Raji (cell line): ENCODE measurements around the gene F7.

Experiments
- POLR2A ChIP-seq: IDR thresholded peaks from 2 replicates; pipeline ENCODE4 v1.6.1; 2011; ENCODE audit warnings: low read depth, low read length, control low read depth; ENCODE audit not compliant: insufficient read depth

F7 gene

DNA sequence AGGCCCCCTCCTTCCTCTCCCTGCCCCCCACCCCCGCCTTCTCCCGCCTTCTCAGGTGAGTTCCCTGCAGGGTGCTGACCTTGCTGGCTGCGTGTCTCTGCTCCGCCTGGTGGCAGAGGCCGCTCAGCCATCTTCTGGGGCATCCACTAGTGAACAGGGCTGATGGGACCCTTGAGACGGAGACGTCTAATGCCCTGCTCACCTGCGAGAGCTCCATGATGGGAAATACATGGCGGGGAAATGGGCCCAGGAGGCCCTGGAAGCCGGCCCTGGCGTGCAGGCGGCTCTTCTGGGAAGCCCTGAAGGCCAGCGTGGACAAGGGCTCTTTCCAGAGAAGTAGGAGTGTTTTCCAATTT, 15.2 kb upstream of the F7 start:
- TF ChIP-seq POLR2A, result no peak

DNA sequence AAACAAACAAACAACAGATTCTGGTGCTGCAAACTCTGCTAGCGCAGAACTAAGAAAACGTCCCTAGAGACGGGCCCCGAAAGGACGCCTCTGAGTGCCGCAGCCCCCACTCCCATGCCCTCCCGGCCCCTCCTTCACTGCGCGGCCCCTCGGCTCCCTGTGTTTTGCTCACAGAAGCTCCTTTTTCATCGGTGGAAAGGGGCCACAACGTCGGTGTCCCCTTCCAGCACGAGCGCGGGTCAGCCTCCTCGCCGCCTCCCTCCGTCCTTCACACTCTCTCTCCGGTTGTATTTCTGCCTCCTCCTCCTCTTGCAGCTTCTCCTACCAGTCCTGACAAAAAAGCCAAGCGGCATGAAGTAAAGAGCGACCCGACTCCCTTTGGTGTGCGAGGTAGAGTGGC, 14.8 kb upstream of the F7 start:
- no peak for TF ChIP-seq POLR2A

DNA sequence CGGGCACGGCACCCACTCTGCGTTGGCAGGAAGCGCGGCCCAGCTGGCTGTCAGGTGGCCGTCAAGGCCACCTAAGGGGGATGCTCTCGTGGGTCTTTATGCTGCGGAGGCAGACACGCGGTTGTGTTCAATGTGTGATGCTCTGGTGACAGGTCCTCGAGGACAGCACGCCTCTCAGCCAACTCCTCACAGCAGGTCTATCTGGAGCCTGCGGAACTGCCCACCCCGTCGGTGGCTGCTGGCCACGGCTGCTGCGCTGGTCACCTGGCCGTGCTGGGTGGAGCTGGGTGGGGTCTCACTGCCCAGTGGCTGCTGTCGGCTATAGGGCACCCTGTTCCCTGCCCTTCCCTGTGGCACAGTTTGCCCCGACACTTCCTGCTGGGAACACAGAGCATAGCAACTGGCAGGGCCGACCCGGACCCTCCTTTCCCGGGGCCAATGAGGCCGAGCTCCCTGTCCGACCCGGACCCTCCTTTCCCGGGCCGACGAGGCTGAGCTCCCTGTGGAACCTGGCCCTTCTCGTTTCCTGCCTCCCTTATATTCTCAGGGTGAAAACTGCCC, 14.3 kb upstream of the F7 start:
- no peak for TF ChIP-seq POLR2A

DNA sequence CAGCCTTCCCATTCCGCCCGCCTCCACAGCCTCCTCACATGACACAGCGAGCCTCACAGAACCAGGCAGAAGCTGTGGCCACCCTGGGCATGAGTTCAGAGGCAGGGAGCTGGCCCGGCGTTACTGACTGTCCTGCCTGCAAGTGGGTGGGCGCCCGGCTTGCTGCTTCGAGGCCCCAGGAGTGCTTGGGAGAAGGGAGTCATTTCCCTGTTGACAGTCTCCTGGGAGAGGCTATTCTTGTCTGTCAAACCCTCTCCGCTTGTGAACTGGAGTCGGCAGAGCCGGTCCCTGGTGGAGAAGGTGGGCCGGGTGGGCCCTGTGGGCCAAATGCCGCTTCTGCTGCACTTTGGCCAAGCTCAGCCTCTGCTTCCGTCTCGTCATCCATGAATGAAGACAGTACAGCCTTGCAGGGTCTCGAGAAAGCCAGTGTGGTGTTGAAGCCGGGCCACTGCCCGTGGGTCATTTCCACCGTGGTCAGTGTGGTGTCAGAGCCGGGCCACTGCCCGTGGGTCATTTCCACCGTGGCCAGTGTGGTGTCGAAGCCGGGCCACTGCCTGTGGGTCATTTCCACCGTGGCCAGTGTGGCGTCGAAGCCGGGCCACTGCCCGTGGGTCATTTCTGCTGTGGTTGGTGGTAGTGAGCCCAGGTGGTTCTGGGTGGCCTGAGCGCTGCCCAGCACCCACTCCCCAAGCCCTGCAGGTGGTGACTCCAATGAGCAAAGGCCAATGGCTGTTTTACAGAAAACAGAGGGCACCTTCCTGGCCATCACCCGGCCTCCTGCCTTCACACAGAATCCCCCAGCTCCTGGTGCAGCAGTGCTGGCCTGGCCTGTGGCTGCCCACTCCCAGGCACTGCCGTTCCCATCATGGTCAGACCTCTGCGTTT, 13.5 kb upstream of the F7 start:
- no peak for TF ChIP-seq POLR2A

DNA sequence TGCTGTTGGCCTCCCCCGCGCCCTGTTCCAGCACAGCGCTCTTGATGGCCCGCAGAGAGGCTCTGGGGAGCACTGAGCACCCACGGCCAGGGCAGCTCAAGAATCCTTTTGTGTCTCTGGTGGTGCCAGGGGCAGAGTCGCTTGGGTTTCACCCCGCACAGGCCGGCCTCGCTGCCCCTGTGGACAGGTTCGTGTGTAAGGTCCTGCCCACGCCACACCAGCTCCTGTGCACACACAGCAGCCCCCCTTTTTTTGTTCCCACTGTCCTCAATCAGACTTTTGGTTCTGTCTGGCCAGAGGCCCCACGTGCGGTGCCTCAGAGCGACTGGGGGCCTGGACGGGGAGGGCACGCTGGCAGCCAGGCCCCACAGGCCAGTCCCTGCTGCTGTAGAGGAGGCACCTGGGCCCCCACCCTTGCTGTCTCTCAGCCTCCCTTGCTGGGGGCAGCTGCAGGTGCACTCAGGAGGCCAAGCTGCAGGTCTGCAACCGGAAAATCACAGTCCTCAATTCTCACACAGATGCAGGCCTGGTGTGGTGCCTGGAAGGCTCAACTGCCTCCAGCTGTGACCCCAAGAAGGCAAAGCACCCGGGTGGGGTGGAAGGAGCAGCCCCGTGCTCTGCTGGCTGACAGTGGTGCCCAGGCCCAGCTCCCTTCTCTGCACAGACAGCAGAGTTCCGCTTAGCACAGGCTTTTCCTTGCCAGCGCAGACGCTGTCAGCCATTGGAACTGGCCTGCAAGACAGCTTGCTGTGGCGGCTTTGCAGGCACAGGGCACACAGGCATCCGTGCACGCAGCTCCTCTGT, 12.6 kb upstream of the F7 start:
- no peak for TF ChIP-seq POLR2A

DNA sequence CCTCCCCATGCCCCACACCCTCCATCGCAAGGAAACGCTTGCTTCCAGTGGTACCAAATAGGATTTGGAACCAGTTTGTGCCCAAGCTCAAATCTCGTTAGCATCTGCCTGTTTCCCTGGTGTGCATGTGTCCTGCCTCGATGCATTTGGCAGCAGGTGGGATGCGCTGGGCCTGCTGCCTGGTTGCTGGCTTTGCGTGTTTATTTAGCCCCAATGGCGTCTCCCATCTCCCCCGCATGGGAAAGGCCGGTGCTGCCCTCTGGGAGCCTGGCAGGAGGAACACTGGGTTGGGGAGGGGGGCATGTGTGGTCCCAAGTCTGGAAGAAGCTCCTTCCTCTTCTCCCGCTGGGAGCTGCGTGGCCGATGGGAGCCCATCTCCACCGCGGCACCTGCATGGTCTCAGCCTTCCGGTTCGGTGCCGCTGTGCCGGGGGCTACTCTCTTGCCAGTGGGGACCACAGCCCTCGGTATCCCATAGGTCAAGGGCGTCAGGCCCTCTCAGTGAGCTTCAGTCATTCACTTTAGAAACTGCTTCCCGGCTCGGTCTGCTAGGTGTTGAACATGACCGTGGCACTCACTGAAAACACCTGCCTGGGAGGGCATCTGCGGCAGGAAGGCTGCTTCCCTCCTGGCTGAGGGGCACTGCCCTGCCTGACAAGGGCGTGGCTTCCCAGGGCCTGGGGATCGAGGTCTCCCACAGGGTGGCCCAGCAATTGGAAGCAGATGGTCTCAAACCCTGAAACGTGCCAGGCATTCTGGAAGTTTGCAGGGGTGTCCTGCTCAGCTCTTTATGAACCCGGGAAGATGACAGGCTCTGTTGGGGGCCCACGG, 11.8 kb upstream of the F7 start:
- TF ChIP-seq POLR2A, result no peak

DNA sequence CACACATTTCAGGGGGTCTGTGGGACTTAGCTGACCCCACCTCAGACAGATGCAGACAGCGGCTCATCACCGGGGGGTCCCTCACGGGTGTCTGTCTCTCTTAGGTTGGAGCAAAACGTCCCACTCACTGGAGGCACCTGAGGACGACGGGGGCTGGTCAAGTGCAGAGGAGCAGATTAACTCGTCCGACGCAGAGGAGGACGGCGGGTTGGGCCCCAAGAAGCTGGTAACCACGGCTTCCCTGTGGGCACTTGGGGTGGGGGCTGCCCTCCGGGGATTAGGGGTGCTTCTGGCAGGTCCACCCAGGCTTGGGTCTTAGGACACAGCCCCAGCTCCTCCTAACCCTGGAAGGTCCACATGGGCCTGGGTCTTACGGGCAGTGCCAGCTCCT, 11.2 kb upstream of the F7 start:
- no peak for TF ChIP-seq POLR2A

DNA sequence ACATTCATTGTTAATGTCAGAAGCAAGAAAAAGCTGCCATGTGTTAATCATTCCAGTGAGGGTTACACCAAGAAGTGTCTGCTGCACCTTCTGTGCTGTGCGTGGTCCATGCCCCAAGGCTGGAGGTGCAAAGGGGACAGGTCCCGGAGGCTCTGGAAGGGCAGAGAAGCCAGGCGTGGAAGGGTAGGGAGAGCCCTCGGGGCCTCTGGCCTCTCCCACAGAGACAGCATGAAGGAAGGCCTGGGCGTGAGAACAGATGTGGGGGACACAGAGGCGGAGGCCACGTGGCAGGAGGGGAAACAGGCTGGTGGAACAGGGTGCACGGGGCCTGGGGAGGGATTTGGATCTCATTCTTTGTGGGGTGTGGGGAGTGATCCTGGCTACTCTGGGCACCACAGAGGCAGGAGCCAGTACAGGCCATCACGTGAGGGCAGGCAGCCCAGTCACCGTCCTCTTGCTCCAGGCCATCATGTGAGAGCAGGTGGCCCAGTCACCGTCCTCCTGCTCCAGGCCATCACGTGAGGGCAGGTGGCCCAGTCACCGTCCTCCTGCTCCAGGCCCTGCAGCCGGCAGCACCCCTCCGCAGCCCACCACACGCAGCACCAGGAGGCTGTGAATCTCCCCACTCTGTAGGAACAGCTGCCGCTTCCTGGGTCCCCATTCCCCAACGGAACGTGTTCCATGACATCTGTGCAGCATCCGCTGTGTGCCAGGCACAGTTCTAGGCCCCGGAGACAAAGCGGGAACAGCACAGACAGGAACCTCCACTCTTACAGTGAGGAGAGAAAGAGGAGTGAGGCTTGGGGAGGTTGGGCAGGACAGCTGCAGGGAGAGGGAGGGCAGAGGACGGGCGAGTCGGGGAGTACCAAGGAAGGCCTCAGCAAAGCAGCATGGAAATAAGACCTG, 10.2 kb upstream of the F7 start:
- no peak for TF ChIP-seq POLR2A

DNA sequence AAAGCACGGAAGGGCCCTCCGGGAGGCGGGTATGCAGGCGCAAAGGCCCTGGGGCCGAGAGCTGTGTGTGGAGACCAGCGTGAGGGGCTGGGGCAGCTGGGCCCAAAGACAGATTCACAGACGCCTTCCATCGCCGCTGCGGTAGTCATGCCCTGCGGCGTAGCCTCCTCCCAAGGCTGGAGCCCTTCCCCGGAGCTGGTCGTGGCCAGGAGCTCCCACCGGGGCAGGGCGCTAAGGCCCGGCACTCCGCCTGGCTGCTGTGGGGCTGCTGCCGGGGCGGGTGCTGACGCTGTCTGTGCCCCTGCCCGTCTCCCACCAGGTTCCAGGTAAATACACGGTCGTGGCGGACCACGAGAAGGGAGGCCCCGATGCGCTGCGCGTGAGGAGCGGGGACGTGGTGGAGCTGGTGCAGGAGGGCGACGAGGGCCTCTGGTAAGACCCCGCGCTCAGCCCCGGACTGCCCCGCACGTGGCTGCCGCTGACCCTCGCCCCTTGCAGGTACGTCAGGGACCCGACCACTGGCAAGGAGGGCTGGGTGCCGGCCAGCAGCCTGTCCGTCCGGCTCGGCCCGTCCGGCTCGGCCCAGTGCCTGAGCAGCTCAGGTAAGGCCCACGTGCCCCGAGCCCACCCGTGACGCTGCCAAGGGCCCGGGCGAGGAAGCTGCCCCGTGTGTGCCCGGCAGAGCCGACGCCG, 9.4 kb upstream of the F7 start:
- TF ChIP-seq POLR2A, result no peak

DNA sequence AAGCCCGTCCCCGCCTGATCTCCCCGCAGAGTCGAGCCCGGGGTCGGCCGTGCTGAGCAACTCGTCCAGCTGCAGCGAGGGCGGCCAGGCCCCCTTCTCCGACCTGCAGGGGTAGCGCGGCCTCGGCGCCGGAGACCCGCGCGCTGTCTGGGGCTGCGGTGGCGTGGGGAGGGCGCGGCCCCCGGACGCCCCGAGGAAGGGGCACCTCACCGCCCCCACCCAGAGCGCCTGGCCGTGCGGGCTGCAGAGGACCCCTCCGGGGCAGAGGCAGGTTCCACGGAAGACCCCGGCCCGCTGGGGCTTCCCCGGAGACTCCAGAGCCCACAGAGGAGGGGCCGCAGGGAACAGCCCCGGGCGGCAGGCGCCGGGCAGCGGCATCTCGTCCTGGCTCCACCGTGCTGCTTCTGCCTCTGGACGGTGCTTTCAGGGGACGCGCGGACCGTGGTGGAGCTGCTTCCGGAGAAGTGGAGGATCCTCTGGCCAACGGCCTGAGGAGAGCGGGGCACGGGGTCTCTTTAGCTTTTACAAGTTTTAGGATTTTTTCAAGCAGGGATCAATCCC, 8.8 kb upstream of the F7 start:
- no peak for TF ChIP-seq POLR2A

DNA sequence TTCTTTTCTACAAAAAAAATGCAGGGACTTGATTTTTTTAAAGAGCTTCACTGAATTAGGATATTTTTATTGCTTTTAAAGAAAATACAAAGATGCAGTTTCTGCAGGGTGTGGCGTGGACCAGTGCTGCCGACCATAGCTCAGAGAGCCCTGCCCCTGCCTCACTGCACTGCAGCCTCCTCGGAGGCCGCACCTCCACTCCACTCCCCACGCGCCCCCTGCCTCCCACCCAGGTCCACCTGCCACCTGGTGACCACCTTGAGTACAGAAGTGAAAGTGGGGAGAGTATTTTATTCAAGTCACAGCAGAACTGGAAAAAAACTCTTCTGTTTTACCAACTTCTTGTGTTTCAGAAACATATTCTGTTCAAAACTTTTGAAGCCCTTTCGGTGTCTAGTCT, 7.9 kb upstream of the F7 start:
- no peak for TF ChIP-seq POLR2A

DNA sequence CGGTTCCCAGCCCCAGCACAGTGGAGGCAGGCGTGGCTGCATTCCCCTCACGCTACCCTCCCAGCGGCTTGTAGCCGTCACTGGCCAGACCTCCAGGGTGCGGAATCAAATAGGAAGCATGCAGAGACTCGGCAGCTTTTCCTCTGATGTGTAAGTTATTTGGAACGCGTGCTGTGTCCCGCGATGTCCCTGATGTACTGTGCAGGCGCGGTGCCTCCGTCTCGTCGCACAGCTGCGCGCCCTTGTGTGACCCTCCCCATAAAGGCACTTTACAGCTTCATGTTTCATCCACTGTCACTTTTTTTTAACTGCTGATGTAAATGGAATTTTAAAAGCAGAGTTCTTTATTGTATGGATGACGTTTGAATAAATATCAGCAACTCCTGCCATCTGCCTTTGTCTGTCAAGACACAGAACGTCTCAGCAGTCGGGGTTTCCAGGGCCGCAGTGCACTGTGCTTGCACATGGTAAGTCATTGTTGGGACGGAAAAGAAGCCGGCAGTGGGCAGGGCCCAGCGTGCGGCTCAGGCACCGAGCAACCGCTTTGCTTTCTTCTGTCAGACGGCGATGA, 7.3 kb upstream of the F7 start:
- no peak for TF ChIP-seq POLR2A

DNA sequence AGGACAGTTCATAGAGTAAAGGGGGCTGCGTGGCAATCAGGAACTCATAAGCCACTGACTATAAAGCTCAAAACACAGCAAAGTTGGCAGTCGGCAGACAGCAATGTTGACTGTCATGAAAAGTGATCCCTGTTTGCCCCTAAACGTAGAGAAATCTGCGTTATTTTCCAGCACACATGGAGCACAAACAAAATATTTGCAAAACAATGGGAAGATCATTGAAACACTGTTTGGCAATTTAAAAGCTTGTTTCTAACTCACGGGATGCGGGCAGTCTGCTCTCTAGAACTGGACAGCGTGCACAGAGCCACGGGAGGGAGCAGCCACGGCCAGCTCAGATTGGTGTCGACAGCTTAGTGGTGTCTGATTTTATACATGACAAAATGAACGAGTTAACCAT, 6.4 kb upstream of the F7 start:
- TF ChIP-seq POLR2A, result no peak
